Suprapubic skin (tissue), 4 donors: Measurements from ENCODE around the gene HBP1. TPM values are rescaled to one million over a fixed set of nuclear protein-coding genes. Genes with fewer than 3 reads are reported as not detected.

Experiments used
- DNase-seq, 2 donors: peaks; one replicate each; pipeline ENCODE4 v3.0.0-alpha.2; 2019; ENCODE audit warnings: low spot score in 2 of 2
- H3K27ac ChIP-seq: fragments of 200-600 bp; sonication (generic); one replicate; pipeline ENCODE4 v1.5.1; 2019
- H3K27me3 ChIP-seq: fragments of 200-600 bp; sonication (generic); one replicate; pipeline ENCODE4 v1.5.1; 2019
- H3K36me3 ChIP-seq: fragments of 200-600 bp; sonication (generic); one replicate; pipeline ENCODE4 v1.5.1; 2019
- H3K4me1 ChIP-seq: fragments of 200-600 bp; sonication (generic); one replicate; pipeline ENCODE4 v1.5.1; 2019
- H3K4me3 ChIP-seq: fragments of 200-600 bp; sonication (generic); one replicate; pipeline ENCODE4 v1.5.1; 2019; ENCODE audit warnings: mild to moderate bottlenecking
- H3K9me3 ChIP-seq: fragments of 200-600 bp; sonication (generic); one replicate; pipeline ENCODE4 v1.5.1; 2019
- EP300 ChIP-seq: sonication (generic); formaldehyde crosslinking; IDR thresholded peaks from one replicate; pipeline ENCODE4 v1.6.1; 2017; ENCODE audit warnings: antibody characterized with exemption
- POLR2A ChIP-seq, 2 donors: fragments of 450-650 bp; IDR thresholded peaks; one replicate each; pipeline ENCODE4 v1.6.1; 2017; ENCODE audit warnings: antibody characterized with exemption in 2 of 2, mild to moderate bottlenecking in 2 of 2, moderate library complexity in 2 of 2
- POLR2AphosphoS5 ChIP-seq, 3 donors: sonication (generic); formaldehyde crosslinking; IDR thresholded peaks; one replicate each; pipeline ENCODE4 v1.6.1; 2017; ENCODE audit warnings: antibody characterized with exemption in 3 of 3
- WGBS: methylation state at CpG from one replicate; pipeline ENCODE4 v1.1.5; 2018; 5-methylcytosine and 5-hydroxymethylcytosine counted together
- total RNA-seq, 4 donors: library from RNA; depleted of rRNA; stranded (reverse); fragments of >200 nt; gene quantifications; one replicate each; pipeline ENCODE4 v1.1.0, GENCODE V29; 2016
- TF ChIP-seq, protein P1 (sequence below), 2 donors: fragments of 200-600 bp in 1 of 2; fragments of 450-650 bp in 1 of 2; sonication (generic) in 1 of 2; IDR thresholded peaks; one replicate each; pipeline ENCODE4 v1.5.1; 2016 to 2019; ENCODE audit warnings: antibody characterized with exemption in 2 of 2, mild to moderate bottlenecking in 1 of 2, moderate library complexity in 1 of 2

HBP1 gene
- total RNA-seq, 4 donors from 2014 or later = 101 to 207 (median 138) TPM

DNA sequence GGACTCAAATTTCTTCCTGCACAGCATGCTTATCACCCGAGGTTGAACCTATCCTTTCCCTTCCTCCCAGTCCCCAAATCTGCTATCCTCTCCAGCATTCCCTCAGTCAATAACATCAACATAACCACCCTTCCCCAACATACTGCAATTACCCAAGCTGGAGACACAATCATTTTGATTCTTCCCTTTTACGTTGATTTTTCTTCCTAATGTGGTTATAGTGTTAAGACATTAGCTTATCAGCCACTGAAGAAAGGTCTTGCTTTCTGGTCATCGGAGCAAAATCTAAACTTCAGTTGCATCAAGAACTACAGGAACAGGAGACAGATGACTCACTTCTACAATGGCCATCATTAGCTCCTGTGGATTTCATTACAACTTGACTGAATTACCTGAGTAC lies 3.5 kb upstream of the HBP1 start:
- Histone ChIP-seq H3K36me3 (no peaks in the 10 kb centered on the region), H3K27ac (no peak overlapping the region), H3K4me3 (no peak overlapping the region), H3K4me1 (peaks cover 7% of the 10 kb centered on the region), H3K27me3 (no peaks in the 10 kb centered on the region), H3K9me3 (no peaks in the 10 kb centered on the region)
- 72% methylated on average over 3 of the region's 3 CpGs for WGBS
- DNase-seq = no peak
- TF ChIP-seq, protein P1, sequence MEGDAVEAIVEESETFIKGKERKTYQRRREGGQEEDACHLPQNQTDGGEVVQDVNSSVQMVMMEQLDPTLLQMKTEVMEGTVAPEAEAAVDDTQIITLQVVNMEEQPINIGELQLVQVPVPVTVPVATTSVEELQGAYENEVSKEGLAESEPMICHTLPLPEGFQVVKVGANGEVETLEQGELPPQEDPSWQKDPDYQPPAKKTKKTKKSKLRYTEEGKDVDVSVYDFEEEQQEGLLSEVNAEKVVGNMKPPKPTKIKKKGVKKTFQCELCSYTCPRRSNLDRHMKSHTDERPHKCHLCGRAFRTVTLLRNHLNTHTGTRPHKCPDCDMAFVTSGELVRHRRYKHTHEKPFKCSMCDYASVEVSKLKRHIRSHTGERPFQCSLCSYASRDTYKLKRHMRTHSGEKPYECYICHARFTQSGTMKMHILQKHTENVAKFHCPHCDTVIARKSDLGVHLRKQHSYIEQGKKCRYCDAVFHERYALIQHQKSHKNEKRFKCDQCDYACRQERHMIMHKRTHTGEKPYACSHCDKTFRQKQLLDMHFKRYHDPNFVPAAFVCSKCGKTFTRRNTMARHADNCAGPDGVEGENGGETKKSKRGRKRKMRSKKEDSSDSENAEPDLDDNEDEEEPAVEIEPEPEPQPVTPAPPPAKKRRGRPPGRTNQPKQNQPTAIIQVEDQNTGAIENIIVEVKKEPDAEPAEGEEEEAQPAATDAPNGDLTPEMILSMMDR (IDR thresholded peaks at IDR 0.05) = no peak
- TF ChIP-seq EP300 = no peak
- no peak for TF ChIP-seq POLR2A (IDR thresholded peaks at IDR 0.05)
- TF ChIP-seq POLR2AphosphoS5 (IDR thresholded peaks at IDR 0.05) = no peak

DNA sequence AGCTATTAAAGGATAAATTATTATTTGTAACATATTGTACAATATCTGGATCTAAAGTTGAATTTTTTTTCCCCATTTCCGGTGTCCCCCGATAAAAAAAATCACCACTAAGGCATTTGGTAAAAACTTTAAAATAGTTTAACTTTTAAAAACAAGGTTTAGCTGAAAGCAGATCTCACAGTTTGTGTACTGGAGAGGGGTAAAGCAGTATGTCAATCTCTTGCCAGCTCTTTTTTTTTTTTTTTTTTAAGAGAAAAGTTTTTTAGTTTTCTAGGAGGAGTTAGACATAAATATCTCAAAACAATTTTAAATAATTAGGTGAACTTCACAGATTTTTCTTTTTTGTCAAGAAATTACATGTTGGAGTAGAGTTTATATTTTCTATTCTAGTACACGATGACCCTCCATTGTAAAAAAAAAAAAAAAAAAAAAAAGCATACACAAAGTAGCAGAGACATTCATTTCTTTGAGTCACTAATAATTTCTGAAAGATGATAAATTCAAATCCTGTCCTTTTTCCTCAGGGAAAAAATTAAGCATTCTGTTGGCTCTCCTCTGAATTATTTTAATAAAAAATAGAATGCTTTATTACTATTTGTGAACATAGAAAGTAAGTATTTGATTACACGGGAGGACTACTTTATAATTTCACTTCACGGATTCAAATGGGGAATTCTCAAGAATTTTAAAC lies 1.9 kb upstream of the HBP1 start:
- H3K4me3 ChIP-seq = peak overlapping the region; percentile 90
- peaks cover 20% of the 10 kb centered on the region for H3K4me1 ChIP-seq
- TF ChIP-seq, protein P1 (IDR thresholded peaks at IDR 0.05) = no peak
- no peak for TF ChIP-seq POLR2A (IDR thresholded peaks at IDR 0.05)
- no peak for TF ChIP-seq EP300
- TF ChIP-seq POLR2AphosphoS5 (IDR thresholded peaks at IDR 0.05) = no peak
- H3K36me3 ChIP-seq = peaks cover 4% of the 10 kb centered on the region
- H3K9me3 ChIP-seq = no peaks in the 10 kb centered on the region
- H3K27me3 ChIP-seq = no peaks in the 10 kb centered on the region
- DNase-seq = no peak
- H3K27ac ChIP-seq = peak overlapping the region; percentile 99
- 40% methylated on average over 5 of the region's 5 CpGs for WGBS

DNA sequence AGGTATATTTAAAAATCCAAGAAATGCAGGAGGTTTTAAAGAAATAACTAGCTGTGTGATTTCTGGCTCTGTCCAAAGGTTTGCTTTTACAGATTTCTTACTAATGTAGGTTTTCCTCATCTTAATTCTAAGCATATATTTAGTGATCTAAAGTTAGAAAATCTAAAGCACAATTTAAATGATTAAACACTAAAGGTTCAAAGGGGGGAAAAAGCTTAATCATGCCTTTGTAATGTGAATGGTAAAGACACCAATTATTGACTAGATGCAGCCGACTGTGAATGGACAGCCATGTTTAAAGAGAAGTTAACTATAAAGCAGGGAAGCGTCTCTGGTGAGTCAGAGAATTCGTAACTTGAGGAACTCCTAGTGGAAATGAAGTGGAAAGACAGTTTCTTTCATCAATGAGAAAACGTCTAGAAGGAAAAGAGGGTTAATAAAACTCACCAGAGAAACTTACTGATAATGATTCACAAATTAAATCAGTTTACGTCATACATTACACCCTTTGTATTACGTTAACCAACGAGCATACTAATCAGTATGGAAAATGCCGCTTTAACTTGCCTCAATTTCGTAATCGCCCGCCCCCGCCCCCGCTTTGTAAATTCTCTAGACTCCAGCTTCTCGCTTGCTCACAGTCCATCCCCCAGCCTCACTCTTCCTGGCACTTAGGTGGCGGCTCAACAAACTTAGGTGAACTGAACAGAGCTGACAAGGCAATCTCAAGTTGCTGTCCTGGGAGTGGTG lies 1.1 kb upstream of the HBP1 start:
- H3K27me3 ChIP-seq = no peaks in the 10 kb centered on the region
- WGBS = 0% methylated on average over 15 of the region's 15 CpGs
- TF ChIP-seq, protein P1 (IDR thresholded peaks at IDR 0.05) = peak; percentile 50 to 51
- TF ChIP-seq EP300 = no peak
- peak in 1 of 2 donors; percentile 83 for DNase-seq
- H3K9me3 ChIP-seq = no peaks in the 10 kb centered on the region
- peaks cover 4% of the 10 kb centered on the region for H3K36me3 ChIP-seq
- peak overlapping the region; percentile 90 for H3K4me3 ChIP-seq
- H3K4me1 ChIP-seq = peaks cover 27% of the 10 kb centered on the region
- H3K27ac ChIP-seq = peak overlapping the region; percentile 99

DNA sequence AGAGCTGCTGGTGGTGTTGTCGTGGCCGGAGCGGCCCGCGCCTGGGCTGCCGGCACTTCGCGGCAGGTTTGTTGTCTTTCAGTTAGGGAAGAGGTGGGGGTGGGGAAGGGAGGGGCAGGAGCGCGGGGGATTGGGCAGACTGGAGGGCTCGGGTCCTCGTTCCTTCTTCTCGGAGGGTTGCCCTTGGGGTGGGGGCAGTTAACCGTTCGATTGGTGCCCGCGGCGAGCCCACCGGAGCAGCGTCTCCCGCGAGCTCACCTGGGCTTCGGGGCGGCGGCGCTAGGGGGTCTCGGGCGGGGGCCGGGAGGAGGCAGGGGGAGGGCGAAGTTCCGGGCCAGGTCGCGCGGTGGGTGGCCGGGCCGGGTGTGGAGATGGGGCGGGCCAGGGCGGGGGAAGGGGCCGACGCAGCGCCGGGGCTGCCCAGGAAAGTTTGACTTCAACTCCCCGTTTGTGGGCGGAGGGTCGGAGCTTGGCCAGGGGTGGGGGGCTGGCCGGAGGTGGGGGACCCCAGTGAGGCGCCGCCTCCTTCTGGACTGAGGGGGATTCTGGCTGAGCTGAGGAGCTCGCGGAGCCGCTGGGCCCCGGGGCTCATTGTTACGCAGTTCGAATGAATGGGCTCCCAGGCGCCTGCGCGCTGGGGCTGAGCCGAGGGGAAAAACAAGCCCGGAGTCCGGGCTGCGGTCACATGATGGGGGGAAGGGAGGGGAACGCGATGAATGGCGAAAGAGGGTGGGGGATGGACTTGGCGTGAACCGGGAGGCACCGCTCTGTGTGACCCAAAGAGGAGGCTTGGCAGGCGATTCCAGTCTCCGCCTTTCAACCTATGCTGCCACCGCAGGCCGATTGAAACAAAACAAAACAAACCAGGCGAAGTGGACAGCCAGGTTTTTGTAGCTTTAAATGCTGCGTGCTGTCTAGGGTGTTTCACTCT lies 582 bp downstream of the HBP1 start:
- Histone ChIP-seq H3K36me3 (peaks cover 4% of the 10 kb centered on the region), H3K27ac (peak overlapping the region; percentile 99), H3K4me1 (peaks cover 44% of the 10 kb centered on the region), H3K9me3 (no peaks in the 10 kb centered on the region), H3K27me3 (no peaks in the 10 kb centered on the region), H3K4me3 (peak overlapping the region; percentile 90)
- DNase-seq = peak; percentile 98 to 99
- WGBS = 0% methylated on average over 30 of the region's 73 CpGs
- TF ChIP-seq, protein P1 (IDR thresholded peaks at IDR 0.05) = no peak
- no peak for TF ChIP-seq EP300
- peak in 1 of 2 donors; percentile 45 for TF ChIP-seq POLR2A (IDR thresholded peaks at IDR 0.05)
- peak; percentile 19 to 90 (median 69) for TF ChIP-seq POLR2AphosphoS5 (IDR thresholded peaks at IDR 0.05)
